Bronchial epithelial cell (primary cell): ENCODE data around the gene SOST. TPM values are rescaled to one million over a fixed set of nuclear protein-coding genes. Genes with fewer than 3 reads are reported as not detected.

ENCODE experiments used
- DNase-seq: peaks from one replicate; pipeline ENCODE4 v3.0.0-alpha.2; 2010; ENCODE audit warnings: low read depth
- FAIRE-seq: peaks from 2 replicates; lab custom pipeline; 2011; peaks lifted over from hg19 to GRCh38; lab: Jason Lieb, UNC
- H3K27me3 ChIP-seq: 2 replicates; pipeline ENCODE4 v1.5.1; 2011; ENCODE audit warnings: low read length; ENCODE audit not compliant: control insufficient read depth, insufficient read depth
- H3K36me3 ChIP-seq: 2 replicates; pipeline ENCODE4 v1.5.1; 2011; ENCODE audit warnings: low read length; ENCODE audit not compliant: control insufficient read depth, insufficient read depth
- H3K4me3 ChIP-seq: 2 replicates; pipeline ENCODE4 v1.5.1; 2011; ENCODE audit warnings: mild to moderate bottlenecking, low read depth, low read length, control low read depth
- CTCF ChIP-seq: IDR thresholded peaks from 2 replicates; pipeline ENCODE4 v1.5.1; 2011; ENCODE audit warnings: mild to moderate bottlenecking, moderate library complexity, low read length, control low read depth, inconsistent platforms; ENCODE audit not compliant: insufficient read depth, severe bottlenecking
- total RNA-seq: library from RNA; depleted of rRNA; stranded (reverse); fragments of >200 nt; gene quantifications from 2 replicates; pipeline ENCODE4 v1.2.1, GENCODE V29; 2014

The SOST gene
- total RNA-seq, 1 donor from 2014 or later, result not detected

- peaks cover 12% of the 10 kb centered on the region for H3K27me3 ChIP-seq
- no peaks in the 10 kb centered on the region for H3K36me3 ChIP-seq
- peak; percentile 41 for DNase-seq
- no peak for TF ChIP-seq CTCF
- H3K4me3 ChIP-seq, result no peak overlapping the region
- FAIRE-seq, result peak; percentile 87
Observed at GRCh38 chr17:43753493-43754129, 5.0 kb downstream of the SOST start.

DNA sequence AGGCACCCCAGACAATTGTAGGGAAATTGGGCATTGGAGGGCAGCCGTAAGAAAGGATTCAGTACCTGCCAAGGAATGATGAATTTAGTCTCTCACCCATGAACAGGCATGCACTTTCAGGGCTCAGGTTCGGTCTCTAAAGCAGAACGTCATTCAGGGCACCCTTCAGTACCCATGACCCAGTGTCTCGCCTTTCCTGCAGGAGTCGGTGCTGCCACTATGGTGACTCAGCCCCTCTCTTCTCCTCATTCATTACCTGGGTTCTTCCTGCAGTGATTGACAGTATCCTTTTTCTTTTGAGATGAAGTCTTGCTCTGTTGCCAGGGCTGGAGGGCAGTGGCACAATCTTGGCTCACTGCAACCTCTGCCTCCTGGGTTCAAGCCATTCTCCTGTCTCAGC, 8.4 kb downstream of the SOST start:
- H3K27me3 ChIP-seq, result peaks cover 3% of the 10 kb centered on the region
- DNase-seq (peak; percentile 33), FAIRE-seq (no peak)
- no peak overlapping the region for H3K4me3 ChIP-seq
- no peak for TF ChIP-seq CTCF
- no peaks in the 10 kb centered on the region for H3K36me3 ChIP-seq

DNA sequence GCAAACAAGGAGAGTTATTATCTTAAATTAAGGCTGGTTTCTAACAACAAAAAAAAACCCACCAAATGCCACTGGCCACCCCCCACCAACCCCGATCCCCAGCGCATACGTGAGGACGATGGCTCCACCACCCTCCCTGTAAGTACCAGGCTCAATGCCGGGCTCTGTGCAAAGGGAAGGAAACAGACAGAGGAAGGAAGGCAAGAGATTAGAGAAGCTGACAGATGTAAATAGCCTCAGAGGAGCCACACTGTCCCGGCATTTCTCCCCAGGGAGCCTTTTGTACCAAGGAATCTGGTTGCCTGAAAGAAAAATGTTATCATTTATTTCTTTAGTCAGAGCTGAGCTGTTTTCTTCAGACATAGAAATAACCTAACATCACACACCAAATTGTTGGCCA, 13.1 kb downstream of the SOST start:
- FAIRE-seq (no peak), DNase-seq (no peak)
- TF ChIP-seq CTCF, result no peak
- no peak overlapping the region for H3K4me3 ChIP-seq
- H3K27me3 ChIP-seq, result peaks cover 3% of the 10 kb centered on the region
- no peaks in the 10 kb centered on the region for H3K36me3 ChIP-seq

DNA sequence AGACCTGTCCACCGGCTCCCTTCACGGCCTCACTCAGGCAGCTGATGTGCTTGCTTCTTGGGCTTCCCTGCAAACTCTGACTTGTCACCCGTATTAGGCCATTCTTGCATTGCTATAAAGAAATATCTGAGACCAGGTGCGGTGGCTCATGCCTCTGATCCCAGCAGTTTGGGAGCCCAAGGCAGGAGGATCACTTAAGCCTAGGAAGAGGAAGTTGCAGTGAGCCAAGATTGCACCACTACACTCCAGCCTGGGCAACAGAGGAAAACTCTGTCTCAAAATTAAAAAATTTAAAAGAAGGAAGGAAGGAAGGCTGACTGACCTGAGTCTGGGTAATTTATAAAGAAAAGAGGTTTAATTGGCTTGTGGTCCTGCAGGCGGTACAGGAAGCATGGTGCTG, 17.0 kb downstream of the SOST start:
- no peak for DNase-seq
- no peak for TF ChIP-seq CTCF
- Histone ChIP-seq H3K4me3 (no peak overlapping the region), H3K27me3 (peaks cover 3% of the 10 kb centered on the region), H3K36me3 (no peaks in the 10 kb centered on the region)
- FAIRE-seq, result no peak

DNA sequence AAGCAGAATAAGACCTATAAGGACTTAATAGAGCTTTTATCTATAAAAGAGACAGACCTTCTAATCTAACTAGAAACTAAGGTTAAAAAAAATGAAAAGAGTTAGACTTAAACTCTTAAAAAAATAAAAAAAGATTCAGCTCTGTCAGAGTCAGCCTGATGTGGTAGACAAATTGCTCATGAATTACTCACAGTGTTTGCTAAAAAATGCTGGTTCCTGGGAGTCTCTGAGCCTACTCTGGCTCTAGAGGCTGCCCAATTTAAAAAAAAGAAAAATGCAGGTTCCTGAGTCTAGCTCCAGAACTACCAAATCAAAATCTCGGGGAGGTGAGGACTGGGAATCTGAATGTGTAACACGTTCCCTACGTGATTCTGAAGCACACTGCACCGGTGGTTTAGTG, 18.1 kb downstream of the SOST start:
- no peak for FAIRE-seq
- DNase-seq, result peak; percentile 55
- Histone ChIP-seq H3K4me3 (no peak overlapping the region), H3K27me3 (peaks cover 3% of the 10 kb centered on the region), H3K36me3 (no peaks in the 10 kb centered on the region)
- TF ChIP-seq CTCF, result no peak

- TF ChIP-seq CTCF, result no peak
- Histone ChIP-seq H3K27me3 (no peaks in the 10 kb centered on the region), H3K36me3 (no peaks in the 10 kb centered on the region), H3K4me3 (no peak overlapping the region)
- no peak for DNase-seq
- no peak for FAIRE-seq
Observed at GRCh38 chr17:43737722-43738121, 20.9 kb downstream of the SOST start.
